HEK293T (cell line): ENCODE measurements around the gene CNTF.

Source experiments
- CTCF ChIA-PET: fragments of 350-600 bp; formaldehyde crosslinking; extraction: SDS; loops from one replicate; lab custom pipeline; 2021; ENCODE audit warnings: antibody characterized with exemption, inconsistent platforms; lab: Yijun Ruan, JAX
- POLR2A ChIA-PET: fragments of 350-600 bp; formaldehyde crosslinking; extraction: SDS; loops from one replicate; lab custom pipeline; 2020; ENCODE audit warnings: antibody characterized with exemption, inconsistent platforms; lab: Yijun Ruan, JAX
- DNase-seq: peaks from one replicate; pipeline ENCODE4 v3.0.0; 2012; ENCODE audit warnings: mixed read lengths; ENCODE audit errors: extremely low spot score
- ARNT ChIP-seq: fragments of 450-650 bp; IDR thresholded peaks from 2 replicates; pipeline ENCODE4 v1.6.1; 2017; ENCODE audit warnings: mild to moderate bottlenecking
- BHLHE40 ChIP-seq: fragments of 450-650 bp; IDR thresholded peaks from 2 replicates; pipeline ENCODE4 v1.6.1; 2016; ENCODE audit warnings: mild to moderate bottlenecking, moderate library complexity, borderline replicate concordance
- CTBP1 ChIP-seq: fragments of 450-650 bp; IDR thresholded peaks from 2 replicates; pipeline ENCODE4 v1.6.1; 2016; ENCODE audit warnings: borderline replicate concordance
- ELF4 ChIP-seq: fragments of 450-650 bp; IDR thresholded peaks from 2 replicates; pipeline ENCODE4 v1.6.1; 2017; ENCODE audit warnings: antibody characterized with exemption
- FOXA1 ChIP-seq: fragments of 450-650 bp; IDR thresholded peaks from 2 replicates; pipeline ENCODE4 v1.6.1; 2016; ENCODE audit warnings: mild to moderate bottlenecking
- FOXK2 ChIP-seq: fragments of 450-650 bp; IDR thresholded peaks from 2 replicates; pipeline ENCODE4 v1.6.1; 2016; ENCODE audit warnings: mild to moderate bottlenecking
- FOXM1 ChIP-seq: fragments of 450-650 bp; IDR thresholded peaks from 2 replicates; pipeline ENCODE4 v1.6.1; 2017; ENCODE audit warnings: mild to moderate bottlenecking, borderline replicate concordance
- HDGF ChIP-seq: fragments of 450-650 bp; IDR thresholded peaks from 2 replicates; pipeline ENCODE4 v1.6.1; 2017; ENCODE audit warnings: antibody characterized with exemption, borderline replicate concordance
- L3MBTL2 ChIP-seq: fragments of 450-650 bp; conservative IDR thresholded peaks from 2 replicates; pipeline ENCODE4 v1.6.1; 2016; ENCODE audit warnings: mild to moderate bottlenecking
- LEF1 ChIP-seq: fragments of 450-650 bp; IDR thresholded peaks from 2 replicates; pipeline ENCODE4 v1.6.1; 2017; ENCODE audit warnings: mild to moderate bottlenecking, borderline replicate concordance
- NFRKB ChIP-seq: fragments of 450-650 bp; IDR thresholded peaks from 2 replicates; pipeline ENCODE4 v1.6.1; 2016; ENCODE audit warnings: mild to moderate bottlenecking, moderate library complexity
- PKNOX1 ChIP-seq: fragments of 450-650 bp; IDR thresholded peaks from 2 replicates; pipeline ENCODE4 v1.6.1; 2016
- SP1 ChIP-seq: fragments of 450-650 bp; IDR thresholded peaks from 2 replicates; pipeline ENCODE4 v1.6.1; 2017
- SUZ12 ChIP-seq: fragments of 450-650 bp; IDR thresholded peaks from 2 replicates; pipeline ENCODE4 v1.6.1; 2016; ENCODE audit warnings: mild to moderate bottlenecking
- TARDBP ChIP-seq: fragments of 450-650 bp; IDR thresholded peaks from 2 replicates; pipeline ENCODE4 v1.6.1; 2016
- ZNF384 ChIP-seq: fragments of 450-650 bp; IDR thresholded peaks from 2 replicates; pipeline ENCODE4 v1.6.1; 2016

CNTF gene

GRCh38 chr11:58616594-58616993 is 5.9 kb upstream of the CNTF start:
- TF ChIP-seq NFRKB (no peak), SP1 (no peak), FOXA1 (no peak), TARDBP (no peak), HDGF (no peak), ELF4 (no peak), PKNOX1 (no peak), CTBP1 (no peak), ARNT (no peak), ZNF384 (no peak), SUZ12 (no peak), BHLHE40 (no peak), LEF1 (no peak), FOXM1 (no peak), L3MBTL2 (no peak), FOXK2 (no peak)
- DNase-seq: no peak
- POLR2A ChIA-PET: no interaction called here
- CTCF ChIA-PET: no interaction called here

- POLR2A ChIA-PET: no interaction called here
- CTCF ChIA-PET: interaction anchor here (0.6 kb wide), 1 partner anchor 19 kb away, joined by 3 read pairs; no protein-coding TSS in a partner anchor
- no peak for DNase-seq
- TF ChIP-seq ZNF384 (no peak), FOXM1 (no peak), PKNOX1 (no peak)
These were observed 4.4 kb upstream of the CNTF start for GRCh38 chr11:58617976-58618557.

GRCh38 chr11:58621586-58622262 is 741 bp upstream of the CNTF start:
- no peak for TF ChIP-seq CTBP1
- no peak for TF ChIP-seq SUZ12
- no peak for TF ChIP-seq FOXA1
- no peak for TF ChIP-seq SP1
- ChIA-PET POLR2A (no interaction called here), CTCF (no interaction called here)
- DNase-seq: no peak

GRCh38 chr11:58625086-58625485 is 2.6 kb downstream of the CNTF start:
- CTCF ChIA-PET: no interaction called here
- POLR2A ChIA-PET: no interaction called here
- no peak for TF ChIP-seq CTBP1
- TF ChIP-seq L3MBTL2: no peak
- no peak for TF ChIP-seq PKNOX1
- no peak for TF ChIP-seq ZNF384
- no peak for TF ChIP-seq SP1
- no peak for TF ChIP-seq LEF1
- TF ChIP-seq BHLHE40: no peak
- DNase-seq: no peak

- no peak for DNase-seq
- TF ChIP-seq LEF1 (no peak), TARDBP (no peak), FOXA1 (no peak), CTBP1 (no peak)
- ChIA-PET CTCF (interaction anchor here (0.5 kb wide), 1 partner anchor 1286 kb away, joined by 3 read pairs; no protein-coding TSS in a partner anchor), POLR2A (no interaction called here)
These were observed 3.5 kb downstream of the CNTF start for GRCh38 chr11:58625826-58626460.

GRCh38 chr11:58626934-58627483 is 4.5 kb downstream of the CNTF start:
- POLR2A ChIA-PET: no interaction called here
- CTCF ChIA-PET: no interaction called here
- no peak for TF ChIP-seq ARNT
- no peak for TF ChIP-seq SUZ12
- TF ChIP-seq FOXM1: no peak
- no peak for TF ChIP-seq BHLHE40
- no peak for DNase-seq

GRCh38 chr11:58628446-58628845 is 6.0 kb downstream of the CNTF start:
- TF ChIP-seq ARNT (no peak), NFRKB (no peak), PKNOX1 (no peak), LEF1 (no peak), BHLHE40 (no peak), FOXK2 (no peak), ZNF384 (no peak), HDGF (no peak)
- POLR2A ChIA-PET: interaction anchor here (1.0 kb wide), 1 partner anchor 51 kb away, joined by 3 read pairs; no protein-coding TSS in a partner anchor
- DNase-seq: no peak
- CTCF ChIA-PET: interaction anchor here (0.7 to 2.3 kb wide), 2 partner anchors 8 to 61 kb away, joined by 4 to 10 read pairs; no protein-coding TSS in a partner anchor
